ENCODE data around the gene PSMA6.
"Not testable (repeated sequence)": the region's sequence is repeated elsewhere in the genome, so short reads cannot be mapped to it uniquely, and the experiment has no call there.

Gene PSMA6

GRCh38 chr14:35355981-35356841 is 64.0 kb downstream of the PSMA6 start:
- no peaks in the 10 kb centered on the region for H3K9me3 ChIP-seq (replicated peaks; ENCODE audit: insufficient read depth, low read length)
- no peaks in the 10 kb centered on the region for H3K36me3 ChIP-seq (replicated peaks; ENCODE audit: insufficient read depth, low read length)
- no peaks in the 10 kb centered on the region for H4K20me1 ChIP-seq (ENCODE audit: insufficient read depth, low read length)
- no peaks in the 10 kb centered on the region for H3K27me3 ChIP-seq (replicated peaks; ENCODE audit: insufficient read depth, low read length)
- no peak for DNase-seq
- TF ChIP-seq CTCF (IDR thresholded peaks at IDR 0.05; ENCODE audit: low read length), result no peak
- TF ChIP-seq EZH2phosphoT487 (IDR thresholded peaks at IDR 0.05; ENCODE audit: low read length), result no peak
- no peak for TF ChIP-seq EZH2 (optimal IDR thresholded peaks at IDR 0.05; ENCODE audit: low read depth, low read length)
- no peak overlapping the region for H3K4me2 ChIP-seq (ENCODE audit: low read depth, low read length)
- no peak overlapping the region for H3K27ac ChIP-seq (ENCODE audit: low read length)
- H3F3A ChIP-seq (ENCODE audit: insufficient read depth, low read length), result no peaks in the 10 kb centered on the region
- H3K79me2 ChIP-seq (ENCODE audit: low read length), result no peaks in the 10 kb centered on the region
- H3K9me2 ChIP-seq (replicated peaks; ENCODE audit: insufficient read depth, low read length), result no peaks in the 10 kb centered on the region
- H3K9ac ChIP-seq (ENCODE audit: low read length), result no peak overlapping the region
- H2AFZ ChIP-seq (ENCODE audit: low read length), result no peak overlapping the region
- no peak overlapping the region for H3K4me3 ChIP-seq (ENCODE audit: low read length)
- H3K4me1 ChIP-seq (ENCODE audit: low read length), result no peaks in the 10 kb centered on the region

- not testable (repeated sequence) for H3K79me2 ChIP-seq (ENCODE audit: low read length); H3K27me3 ChIP-seq (replicated peaks; ENCODE audit: insufficient read depth, low read length); H3K4me3 ChIP-seq (ENCODE audit: low read length); H2AFZ ChIP-seq (ENCODE audit: low read length); H3K27ac ChIP-seq (ENCODE audit: low read length); H3K4me1 ChIP-seq (ENCODE audit: low read length); H3K4me2 ChIP-seq (ENCODE audit: low read depth, low read length); DNase-seq; H3K9ac ChIP-seq (ENCODE audit: low read length); H3K36me3 ChIP-seq (replicated peaks; ENCODE audit: insufficient read depth, low read length); H3K9me3 ChIP-seq (replicated peaks; ENCODE audit: insufficient read depth, low read length); H4K20me1 ChIP-seq (ENCODE audit: insufficient read depth, low read length); H3K9me2 ChIP-seq (replicated peaks; ENCODE audit: insufficient read depth, low read length); H3F3A ChIP-seq (ENCODE audit: insufficient read depth, low read length)
These were observed 67.5 kb downstream of the PSMA6 start for GRCh38 chr14:35359655-35360054.

GRCh38 chr14:35361141-35361480 is 68.9 kb downstream of the PSMA6 start:
- Histone ChIP-seq H2AFZ (ENCODE audit: low read length) (no peak overlapping the region), H3K4me1 (ENCODE audit: low read length) (peaks cover 10% of the 10 kb centered on the region), H3K79me2 (ENCODE audit: low read length) (no peaks in the 10 kb centered on the region), H3K9me2 (replicated peaks; ENCODE audit: insufficient read depth, low read length) (no peaks in the 10 kb centered on the region), H3K27me3 (replicated peaks; ENCODE audit: insufficient read depth, low read length) (no peaks in the 10 kb centered on the region), H3K27ac (ENCODE audit: low read length) (no peak overlapping the region), H3F3A (ENCODE audit: insufficient read depth, low read length) (no peaks in the 10 kb centered on the region), H3K4me2 (ENCODE audit: low read depth, low read length) (no peak overlapping the region), H3K9ac (ENCODE audit: low read length) (no peak overlapping the region), H3K4me3 (ENCODE audit: low read length) (no peak overlapping the region), H4K20me1 (ENCODE audit: insufficient read depth, low read length) (no peaks in the 10 kb centered on the region), H3K36me3 (replicated peaks; ENCODE audit: insufficient read depth, low read length) (no peaks in the 10 kb centered on the region), H3K9me3 (replicated peaks; ENCODE audit: insufficient read depth, low read length) (no peaks in the 10 kb centered on the region)
- DNase-seq, result no peak
- TF ChIP-seq EZH2 (optimal IDR thresholded peaks at IDR 0.05; ENCODE audit: low read depth, low read length), result no peak
- no peak for TF ChIP-seq EZH2phosphoT487 (IDR thresholded peaks at IDR 0.05; ENCODE audit: low read length)
- no peak for TF ChIP-seq CTCF (IDR thresholded peaks at IDR 0.05; ENCODE audit: low read length)

- no peaks in the 10 kb centered on the region for H4K20me1 ChIP-seq (ENCODE audit: insufficient read depth, low read length)
- H3K9me2 ChIP-seq (replicated peaks; ENCODE audit: insufficient read depth, low read length), result no peaks in the 10 kb centered on the region
- no peak overlapping the region for H3K4me3 ChIP-seq (ENCODE audit: low read length)
- TF ChIP-seq CTCF (IDR thresholded peaks at IDR 0.05; ENCODE audit: low read length) (no peak), EZH2 (optimal IDR thresholded peaks at IDR 0.05; ENCODE audit: low read depth, low read length) (no peak), EZH2phosphoT487 (IDR thresholded peaks at IDR 0.05; ENCODE audit: low read length) (no peak)
- H3K79me2 ChIP-seq (ENCODE audit: low read length), result no peaks in the 10 kb centered on the region
- H3K9ac ChIP-seq (ENCODE audit: low read length), result no peak overlapping the region
- no peaks in the 10 kb centered on the region for H3F3A ChIP-seq (ENCODE audit: insufficient read depth, low read length)
- no peak overlapping the region for H3K27ac ChIP-seq (ENCODE audit: low read length)
- H2AFZ ChIP-seq (ENCODE audit: low read length), result no peak overlapping the region
- H3K4me1 ChIP-seq (ENCODE audit: low read length), result peaks cover 10% of the 10 kb centered on the region
- no peaks in the 10 kb centered on the region for H3K27me3 ChIP-seq (replicated peaks; ENCODE audit: insufficient read depth, low read length)
- H3K36me3 ChIP-seq (replicated peaks; ENCODE audit: insufficient read depth, low read length), result no peaks in the 10 kb centered on the region
- no peak overlapping the region for H3K4me2 ChIP-seq (ENCODE audit: low read depth, low read length)
- no peak for DNase-seq
- H3K9me3 ChIP-seq (replicated peaks; ENCODE audit: insufficient read depth, low read length), result no peaks in the 10 kb centered on the region
These were observed 70.3 kb downstream of the PSMA6 start for GRCh38 chr14:35362450-35362849.

All from MM.1S (cell line).